ENCODE results near the gene RFC5. TPM values are rescaled to one million over a fixed set of nuclear protein-coding genes. Genes with fewer than 3 reads are reported as not detected.
A peak's percentile ranks its signal among the peaks of the same experiment; 100 is the strongest.

The RFC5 gene
- total RNA-seq, 1 experiment from 2014 or later = 78.6 TPM

DNA sequence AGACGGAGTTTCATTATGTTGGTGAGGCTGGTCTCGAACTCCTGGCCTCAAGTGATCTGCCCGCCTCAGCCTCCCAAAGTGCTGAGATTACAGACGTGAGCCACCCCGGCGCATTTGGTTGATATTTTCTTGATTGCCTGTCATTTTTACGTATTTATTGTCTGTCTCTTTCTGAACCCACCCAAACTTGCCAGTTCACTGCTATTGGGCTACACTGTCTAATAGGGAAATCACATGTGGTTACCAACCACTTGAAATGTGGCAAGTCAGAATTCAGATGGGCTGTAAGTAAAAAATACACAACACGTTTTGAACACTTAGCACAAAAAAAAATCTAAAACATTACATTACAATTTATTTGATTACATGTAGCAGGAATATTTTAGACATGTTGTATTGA lies 42.4 kb downstream of the RFC5 start:
- H3K36me3 ChIP-seq (ENCODE audit: control insufficient read depth in 1 of 2, insufficient read depth in 2 of 2, low read length in 2 of 2) = no peaks in the 10 kb centered on the region
- H3K27ac ChIP-seq (ENCODE audit: low read depth, low read length) = no peak overlapping the region
- intact Hi-C loops (cut with micrococcal nuclease) = no loop called here
- ATAC-seq = no peak
- peaks cover 28 to 60% of the 10 kb centered on the region in 2 experiments for H3K4me1 ChIP-seq (ENCODE audit: control insufficient read depth in 1 of 2, insufficient read depth in 2 of 2, low read length in 2 of 2)
- no peak overlapping the region for H3K4me3 ChIP-seq (replicated peaks in 1 of 2; ENCODE audit: low read depth in 1 of 2, low read length in 2 of 2)
- peak overlapping the region; percentile 93; the same call in 1 of the 2 replicates for H3K4me2 ChIP-seq (ENCODE audit: low read length)
- H3K27me3 ChIP-seq (ENCODE audit: insufficient read depth, low read length) = no peaks in the 10 kb centered on the region
- no peaks in the 10 kb centered on the region for H3K9me3 ChIP-seq (ENCODE audit: control insufficient read depth in 1 of 2, insufficient read depth in 1 of 2, low read depth in 1 of 2, low read length in 2 of 2)
- H3K9me2 ChIP-seq (ENCODE audit: insufficient read depth) = no peaks in the 10 kb centered on the region
- no peak for DNase-seq (ENCODE audit: low read depth, low spot score)
- H4K20me1 ChIP-seq (ENCODE audit: insufficient read depth) = no peaks in the 10 kb centered on the region
- RAD21 ChIA-PET (ENCODE audit: low non-redundant PET in 1 of 2, low total read pairs in 2 of 2, uncharacterized antibody in 2 of 2, unreplicated experiment in 2 of 2) = interaction anchor here in 1 of 2 experiments (0.7 kb wide), 1 partner anchor 164 kb away, joined by 3 read pairs; no protein-coding TSS in a partner anchor
- H3K9ac ChIP-seq (ENCODE audit: low read length) = 0 out of 2 replicates have a peak overlapping the region, but pooled peaks have one; percentile 84
- no peak overlapping the region for H2AFZ ChIP-seq (ENCODE audit: low read depth, low read length, poor library complexity, severe bottlenecking)
- TF ChIP-seq, protein P1, sequence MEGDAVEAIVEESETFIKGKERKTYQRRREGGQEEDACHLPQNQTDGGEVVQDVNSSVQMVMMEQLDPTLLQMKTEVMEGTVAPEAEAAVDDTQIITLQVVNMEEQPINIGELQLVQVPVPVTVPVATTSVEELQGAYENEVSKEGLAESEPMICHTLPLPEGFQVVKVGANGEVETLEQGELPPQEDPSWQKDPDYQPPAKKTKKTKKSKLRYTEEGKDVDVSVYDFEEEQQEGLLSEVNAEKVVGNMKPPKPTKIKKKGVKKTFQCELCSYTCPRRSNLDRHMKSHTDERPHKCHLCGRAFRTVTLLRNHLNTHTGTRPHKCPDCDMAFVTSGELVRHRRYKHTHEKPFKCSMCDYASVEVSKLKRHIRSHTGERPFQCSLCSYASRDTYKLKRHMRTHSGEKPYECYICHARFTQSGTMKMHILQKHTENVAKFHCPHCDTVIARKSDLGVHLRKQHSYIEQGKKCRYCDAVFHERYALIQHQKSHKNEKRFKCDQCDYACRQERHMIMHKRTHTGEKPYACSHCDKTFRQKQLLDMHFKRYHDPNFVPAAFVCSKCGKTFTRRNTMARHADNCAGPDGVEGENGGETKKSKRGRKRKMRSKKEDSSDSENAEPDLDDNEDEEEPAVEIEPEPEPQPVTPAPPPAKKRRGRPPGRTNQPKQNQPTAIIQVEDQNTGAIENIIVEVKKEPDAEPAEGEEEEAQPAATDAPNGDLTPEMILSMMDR (IDR thresholded peaks at IDR 0.05 in 2 of 3, conservative IDR thresholded peaks at IDR 0.05 in 1 of 3; ENCODE audit: borderline replicate concordance in 1 of 3, insufficient read depth in 1 of 3, low read depth in 2 of 3, low read length in 2 of 3) = no peak
- TF ChIP-seq, protein P2, sequence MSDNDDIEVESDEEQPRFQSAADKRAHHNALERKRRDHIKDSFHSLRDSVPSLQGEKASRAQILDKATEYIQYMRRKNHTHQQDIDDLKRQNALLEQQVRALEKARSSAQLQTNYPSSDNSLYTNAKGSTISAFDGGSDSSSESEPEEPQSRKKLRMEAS (IDR thresholded peaks at IDR 0.05) = no peak
- TF ChIP-seq POLR2A (IDR thresholded peaks at IDR 0.05; ENCODE audit: borderline replicate concordance, extremely low read depth, insufficient read depth, insufficient read length) = no peak
- no peak for TF ChIP-seq ZFX (IDR thresholded peaks at IDR 0.05)
- no peak for TF ChIP-seq SRF (IDR thresholded peaks at IDR 0.05; ENCODE audit: low read depth)
- no peak for TF ChIP-seq ELF1 (IDR thresholded peaks at IDR 0.05; ENCODE audit: borderline replicate concordance, low read depth)
- no peak for TF ChIP-seq EZH2 (IDR thresholded peaks at IDR 0.05)
- no peak for TF ChIP-seq SIN3A (IDR thresholded peaks at IDR 0.05; ENCODE audit: low read depth)
- no peak for TF ChIP-seq TCF7L2 (IDR thresholded peaks at IDR 0.05; ENCODE audit: borderline replicate concordance, extremely low read depth, insufficient read depth, insufficient read length)
- no TSS peak for BruUV-seq (replicated peaks)
- CTCF ChIA-PET = no interaction called here
- peaks cover 38% of the 10 kb centered on the region for H3K79me2 ChIP-seq (ENCODE audit: insufficient read depth, low read length)
- POLR2A ChIA-PET = no interaction called here
